ENCODE results near the gene CFAP61.

GRCh38 chr20:20297181-20297580 is 244.8 kb downstream of the CFAP61 start:
- TF ChIP-seq, protein P1, sequence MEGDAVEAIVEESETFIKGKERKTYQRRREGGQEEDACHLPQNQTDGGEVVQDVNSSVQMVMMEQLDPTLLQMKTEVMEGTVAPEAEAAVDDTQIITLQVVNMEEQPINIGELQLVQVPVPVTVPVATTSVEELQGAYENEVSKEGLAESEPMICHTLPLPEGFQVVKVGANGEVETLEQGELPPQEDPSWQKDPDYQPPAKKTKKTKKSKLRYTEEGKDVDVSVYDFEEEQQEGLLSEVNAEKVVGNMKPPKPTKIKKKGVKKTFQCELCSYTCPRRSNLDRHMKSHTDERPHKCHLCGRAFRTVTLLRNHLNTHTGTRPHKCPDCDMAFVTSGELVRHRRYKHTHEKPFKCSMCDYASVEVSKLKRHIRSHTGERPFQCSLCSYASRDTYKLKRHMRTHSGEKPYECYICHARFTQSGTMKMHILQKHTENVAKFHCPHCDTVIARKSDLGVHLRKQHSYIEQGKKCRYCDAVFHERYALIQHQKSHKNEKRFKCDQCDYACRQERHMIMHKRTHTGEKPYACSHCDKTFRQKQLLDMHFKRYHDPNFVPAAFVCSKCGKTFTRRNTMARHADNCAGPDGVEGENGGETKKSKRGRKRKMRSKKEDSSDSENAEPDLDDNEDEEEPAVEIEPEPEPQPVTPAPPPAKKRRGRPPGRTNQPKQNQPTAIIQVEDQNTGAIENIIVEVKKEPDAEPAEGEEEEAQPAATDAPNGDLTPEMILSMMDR (IDR thresholded peaks at IDR 0.05 in 8 of 11, conservative IDR thresholded peaks at IDR 0.05 in 3 of 11), result no peak
- TF ChIP-seq POLR2AphosphoS5 (IDR thresholded peaks at IDR 0.05), result no peak
